ENCODE measurements around the gene DENND1C.
"Not testable (repeated sequence)": the region's sequence is repeated elsewhere in the genome, so short reads cannot be mapped to it uniquely, and the experiment has no call there.

The DENND1C gene

GRCh38 chr19:6508028-6508771, 26.6 kb upstream of the DENND1C start:
- not testable (repeated sequence) for DNase-seq (ENCODE audit: low read depth in 2 of 2)

- DNase-seq (ENCODE audit: low read depth in 2 of 2), result no peak
These were observed 22.0 kb upstream of the DENND1C start for GRCh38 chr19:6503407-6504201.

- no peak for DNase-seq (ENCODE audit: low read depth in 2 of 2)
These were observed 20.4 kb upstream of the DENND1C start, which contains the start of gene TUBB4A for GRCh38 chr19:6501740-6502648. Gene TUBB4A (minus strand): TSS chr19:6502309. CDS start chr19:6502212, 97 bp downstream.

DNA sequence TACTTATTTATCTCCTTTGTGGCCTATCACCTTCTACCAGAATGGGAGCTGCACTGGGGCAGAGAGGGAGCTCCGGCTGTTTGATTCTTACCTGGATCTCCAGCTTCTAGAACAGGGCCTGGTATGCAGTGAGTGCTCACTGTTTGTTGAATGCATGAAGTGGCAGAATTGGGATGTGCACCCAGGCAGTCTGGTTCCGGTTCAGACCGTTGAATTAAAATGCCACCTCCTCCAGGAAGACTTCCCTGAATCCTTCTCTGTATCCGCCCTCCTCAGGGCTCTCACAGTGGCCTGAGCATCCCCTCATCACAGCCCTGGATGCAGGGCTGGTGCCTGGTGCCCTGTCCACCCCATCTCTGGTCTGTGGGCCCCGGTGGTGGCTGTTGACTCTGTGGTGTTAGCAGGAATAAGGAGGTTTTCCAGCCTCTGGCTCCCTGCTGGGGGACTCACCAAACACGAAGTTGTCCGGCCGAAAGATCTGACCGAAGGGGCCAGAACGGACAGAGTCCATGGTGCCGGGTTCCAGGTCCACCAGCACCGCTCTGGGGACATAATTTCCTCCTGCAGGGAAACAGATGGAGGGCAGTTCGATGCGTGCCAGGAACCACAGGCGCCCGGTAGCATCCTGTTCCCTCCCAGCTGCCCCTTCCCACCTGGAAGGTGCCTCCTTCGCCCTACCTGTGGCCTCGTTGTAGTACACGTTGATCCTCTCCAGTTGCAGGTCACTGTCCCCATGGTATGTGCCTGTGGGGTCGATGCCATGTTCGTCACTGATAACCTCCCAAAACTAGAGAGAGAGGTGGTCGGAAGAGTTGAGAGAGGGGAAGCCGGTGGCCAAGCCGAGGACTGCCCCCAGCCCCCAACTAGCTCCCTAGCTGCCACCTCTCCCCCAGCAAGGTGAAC, 19.5 kb upstream of the DENND1C start:
- DNase-seq (ENCODE audit: low read depth in 2 of 2), result no peak

- DNase-seq (ENCODE audit: low read depth in 2 of 2), result no peak
These were observed 17.6 kb upstream of the DENND1C start for GRCh38 chr19:6499052-6499790.

- DNase-seq (ENCODE audit: low read depth in 2 of 2), result no peak
These were observed 16.9 kb upstream of the DENND1C start for GRCh38 chr19:6498294-6499036.

DNA sequence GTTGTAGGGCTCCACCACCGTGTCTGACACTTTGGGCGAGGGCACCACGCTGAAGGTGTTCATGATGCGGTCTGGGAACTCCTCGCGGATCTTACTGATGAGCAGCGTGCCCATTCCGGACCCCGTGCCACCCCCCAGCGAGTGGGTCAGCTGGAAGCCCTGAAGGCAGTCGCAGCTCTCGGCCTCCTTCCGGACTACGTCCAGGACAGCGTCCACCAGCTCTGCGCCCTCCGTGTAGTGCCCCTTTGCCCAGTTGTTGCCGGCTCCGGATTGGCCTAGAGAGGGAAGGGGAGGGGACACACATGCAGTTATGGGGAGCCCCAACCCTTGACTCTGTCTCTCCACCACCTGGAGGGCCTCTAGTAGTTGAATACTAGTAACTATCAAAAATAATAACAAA, 14.4 kb upstream of the DENND1C start:
- DNase-seq (ENCODE audit: low read depth in 2 of 2), result no peak

GRCh38 chr19:6494438-6495036, 12.9 kb upstream of the DENND1C start:
- no peak for DNase-seq (ENCODE audit: low read depth in 2 of 2)

DNA sequence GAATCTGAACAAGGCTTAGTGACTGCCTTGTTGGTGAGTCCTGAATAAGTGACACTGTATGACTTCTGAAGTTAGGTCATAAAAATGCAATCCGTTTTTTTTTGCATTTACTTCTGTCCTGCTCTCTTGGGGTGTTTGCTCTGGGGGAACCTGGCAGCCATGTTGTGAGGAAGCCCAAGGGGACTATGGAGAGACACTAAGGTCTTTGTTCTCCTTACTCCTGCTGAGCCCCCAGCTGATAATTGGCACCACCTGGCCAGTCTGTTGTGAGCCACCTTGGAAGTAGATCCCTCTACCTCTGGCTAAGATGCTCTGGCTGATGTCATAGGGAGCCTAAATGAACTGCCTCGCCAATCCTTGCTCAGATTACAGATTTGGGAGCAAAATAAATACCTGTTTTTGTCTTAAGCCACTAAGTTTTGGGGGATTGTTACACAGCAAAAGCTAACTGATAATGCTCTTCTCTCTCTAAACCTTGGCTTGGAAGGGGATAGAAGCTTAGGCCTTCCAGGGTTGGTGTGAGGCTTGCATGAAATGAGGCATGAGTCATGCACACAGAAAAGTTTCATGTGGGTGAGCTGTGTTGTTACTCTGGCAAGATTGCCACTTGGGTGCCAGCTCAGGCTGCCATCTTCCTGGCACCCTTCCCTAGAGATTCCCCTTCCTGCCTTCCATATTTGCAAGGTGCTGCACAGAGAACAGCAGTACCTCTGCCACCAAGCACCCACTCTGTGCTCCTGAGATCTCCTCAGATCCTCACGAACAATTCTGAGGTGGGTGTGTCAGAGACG, 10.4 kb upstream of the DENND1C start:
- DNase-seq (ENCODE audit: low read depth in 2 of 2), result no peak

DNA sequence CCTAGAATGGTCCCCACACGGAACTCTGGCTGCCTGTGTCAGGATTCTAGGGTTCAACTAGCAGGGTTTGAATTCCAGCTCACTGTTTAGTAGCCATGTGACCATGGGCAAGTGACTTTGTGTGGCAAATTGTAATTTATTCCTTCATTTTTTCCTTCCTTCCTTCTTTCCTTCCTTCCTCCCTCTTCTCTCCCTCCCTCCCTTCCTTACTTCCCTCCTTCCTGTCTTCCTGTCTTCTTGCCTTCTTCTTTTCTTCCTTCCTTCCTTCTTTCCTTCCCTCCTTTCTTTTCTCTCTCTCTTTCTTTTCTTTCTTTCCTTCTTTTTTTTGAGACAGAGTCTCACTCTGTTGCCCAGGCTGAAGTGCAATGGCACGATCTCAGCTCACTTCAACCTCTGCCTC, 8.5 kb upstream of the DENND1C start:
- DNase-seq (ENCODE audit: low read depth in 2 of 2), result no peak

DNA sequence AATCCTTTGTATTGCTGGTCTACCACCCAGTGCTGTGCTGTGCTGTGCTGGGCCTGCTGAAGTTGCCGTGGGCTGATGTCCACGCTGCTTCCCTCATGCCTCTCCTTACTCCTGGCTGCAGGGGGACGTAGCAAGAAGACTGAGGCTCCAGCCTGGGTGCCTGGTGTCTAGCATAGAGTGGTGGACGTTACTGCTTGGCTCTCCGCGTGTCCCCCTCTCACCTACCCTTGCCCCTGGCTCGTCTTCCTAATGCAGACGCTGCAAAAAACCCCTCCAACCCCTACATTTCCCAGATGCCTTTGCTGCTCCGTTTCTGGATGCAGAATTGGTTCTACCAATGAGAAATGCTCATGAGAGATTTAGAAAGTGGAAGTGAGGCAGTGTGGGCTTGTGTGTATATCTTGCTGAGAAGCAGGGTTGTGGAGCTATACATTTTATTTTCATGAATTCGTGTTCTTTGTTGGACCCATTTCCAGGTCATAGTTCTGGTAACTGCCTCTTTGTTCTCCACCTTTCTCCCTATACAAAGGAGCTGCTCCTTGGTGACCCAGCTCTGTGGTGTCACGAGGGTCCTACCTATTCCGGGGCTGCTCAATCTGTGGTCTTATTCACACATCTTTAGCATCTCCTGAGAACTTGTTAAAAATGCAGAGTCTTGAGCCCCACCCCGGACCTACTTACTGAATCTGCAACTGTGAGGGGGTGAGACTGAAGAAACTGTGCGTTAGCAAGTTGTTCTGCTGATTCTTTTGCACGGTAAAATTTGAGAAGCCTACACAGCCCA, 7.9 kb upstream of the DENND1C start:
- no peak for DNase-seq (ENCODE audit: low read depth in 2 of 2)

DNA sequence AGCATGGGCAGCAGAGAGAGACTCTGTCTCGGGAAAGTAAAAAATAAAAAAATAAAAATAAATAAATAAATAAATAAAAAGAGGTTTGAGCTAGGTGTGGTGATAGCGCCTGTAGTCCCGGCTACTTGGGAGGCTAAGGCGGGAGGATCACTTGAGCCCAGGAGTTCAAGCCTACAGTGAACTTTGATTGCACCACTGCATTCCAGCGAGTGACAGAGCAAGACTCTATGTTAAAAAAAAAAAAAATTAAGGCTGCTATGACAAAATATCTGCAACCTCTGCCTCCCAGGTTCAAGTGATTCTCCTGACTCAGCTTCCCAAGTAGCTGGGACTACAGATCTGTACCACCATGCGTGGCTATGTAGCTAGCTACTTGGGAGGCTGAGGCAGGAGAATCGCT, 3.2 kb upstream of the DENND1C start:
- DNase-seq (ENCODE audit: low read depth in 2 of 2), result no peak

GRCh38 chr19:6484230-6484629, 2.6 kb upstream of the DENND1C start:
- DNase-seq (ENCODE audit: low read depth in 2 of 2), result no peak

- no peak for DNase-seq (ENCODE audit: low read depth in 2 of 2)
These were observed 1.6 kb upstream of the DENND1C start for GRCh38 chr19:6483235-6483634.

GRCh38 chr19:6482343-6482686, 728 bp upstream of the DENND1C start:
- DNase-seq (ENCODE audit: low read depth in 2 of 2), result no peak

DNA sequence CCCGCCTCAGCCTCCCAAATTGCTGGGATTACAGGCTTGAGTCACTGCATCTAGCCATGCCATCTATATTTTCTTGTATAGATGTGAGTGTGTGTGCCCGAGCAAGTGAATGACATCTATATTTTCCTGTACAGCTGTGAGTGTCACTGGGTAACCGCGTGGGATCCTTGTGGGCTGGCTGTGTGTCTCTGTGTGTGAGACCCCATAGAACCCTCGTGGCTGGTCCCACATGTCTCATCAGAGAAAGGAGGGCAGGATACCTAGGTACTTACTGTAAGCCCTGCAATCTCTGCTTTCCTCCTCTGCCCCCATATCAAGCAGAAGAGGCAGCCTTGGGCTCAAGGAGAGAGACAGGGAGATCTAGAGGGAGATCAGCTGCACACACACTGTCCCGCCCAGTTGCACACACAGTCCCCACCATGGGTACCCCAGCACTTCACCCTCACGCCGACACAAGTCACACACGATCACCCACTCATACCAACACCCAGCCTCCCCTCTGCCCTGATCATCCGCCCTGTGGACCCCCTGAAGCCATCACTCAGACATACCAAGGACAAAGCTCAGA, 655 bp downstream of the DENND1C start:
- no peak for DNase-seq (ENCODE audit: low read depth in 2 of 2)

- DNase-seq (ENCODE audit: low read depth in 2 of 2), result no peak
These were observed 1.7 kb downstream of the DENND1C start for GRCh38 chr19:6479836-6480398.

Measured in fibroblast of skin of left quadriceps (primary cell).